Gastroesophageal sphincter (tissue), 4 donors: ENCODE measurements around the gene PILRB. TPM values are rescaled to one million over a fixed set of nuclear protein-coding genes. Genes with fewer than 3 reads are reported as not detected.
"Not testable (repeated sequence)": the region's sequence is repeated elsewhere in the genome, so short reads cannot be mapped to it uniquely, and the experiment has no call there.

Source experiments
- ATAC-seq: fragments of 150-250 bp; one replicate; pipeline ENCODE4 v1.9.1; 2016; ENCODE audit warnings: mild to moderate bottlenecking, moderate library complexity
- H3K27ac ChIP-seq, 4 donors: fragments of 200-600 bp; sonication (generic) in 3 of 4; 1 replicate in 3 of 4; 2 replicates in 1 of 4; pipeline ENCODE4 v1.5.1; 2016 to 2019
- H3K27me3 ChIP-seq: fragments of 200-600 bp; sonication (generic); one replicate; pipeline ENCODE4 v1.5.1; 2019
- H3K36me3 ChIP-seq, 2 donors: fragments of 200-600 bp; sonication (generic); one replicate each; pipeline ENCODE4 v1.5.1; 2019; ENCODE audit warnings: control low read depth in 1 of 2
- H3K4me1 ChIP-seq, 3 donors: fragments of 200-600 bp; sonication (generic); 1 replicate in 2 of 3; 2 replicates in 1 of 3; pipeline ENCODE4 v1.5.1; 2016 to 2019; ENCODE audit warnings: control low read depth in 2 of 3
- H3K4me3 ChIP-seq, 2 donors: fragments of 200-600 bp; sonication (generic); one replicate each; pipeline ENCODE4 v1.5.1; 2019; ENCODE audit warnings: mild to moderate bottlenecking in 1 of 2, moderate library complexity in 1 of 2
- H3K9me3 ChIP-seq, 3 donors: fragments of 200-600 bp; sonication (generic); one replicate each; pipeline ENCODE4 v1.5.1; 2017 to 2019; ENCODE audit warnings: control low read depth in 2 of 3
- CTCF ChIP-seq, 4 experiments: fragments of 200-600 bp in 2 of 4; fragments of 450-650 bp in 2 of 4; sonication (generic) in 1 of 4; IDR thresholded peaks; one replicate each; pipeline ENCODE4 v1.5.1; 2017 to 2019; ENCODE audit warnings: antibody characterized with exemption in 4 of 4, mild to moderate bottlenecking in 2 of 4, moderate library complexity in 2 of 4
- EP300 ChIP-seq: sonication (generic); formaldehyde crosslinking; IDR thresholded peaks from one replicate; pipeline ENCODE4 v1.6.1; 2017; ENCODE audit warnings: antibody characterized with exemption, mild to moderate bottlenecking
- POLR2A ChIP-seq, 2 donors: fragments of 450-650 bp; IDR thresholded peaks; one replicate each; pipeline ENCODE4 v1.6.1; 2017; ENCODE audit warnings: antibody characterized with exemption in 2 of 2, mild to moderate bottlenecking in 2 of 2, moderate library complexity in 1 of 2
- POLR2AphosphoS5 ChIP-seq: sonication (generic); formaldehyde crosslinking; IDR thresholded peaks from one replicate; pipeline ENCODE4 v1.6.1; 2017; ENCODE audit warnings: antibody characterized with exemption
- WGBS, 2 donors: methylation state at CpG; one replicate each; pipeline ENCODE4 v1.1.5; 2018; ENCODE audit warnings: low coverage in 1 of 2; 5-methylcytosine and 5-hydroxymethylcytosine counted together
- total RNA-seq, 4 donors: library from RNA; depleted of rRNA; stranded (reverse); fragments of >200 nt; gene quantifications; one replicate each; pipeline ENCODE4 v1.1.0, GENCODE V29; 2016

PILRB gene
- total RNA-seq, 4 donors from 2014 or later, result 11.8 to 61.8 (median 24.2) TPM

GRCh38 chr7:100348805-100349204 lies 9.1 kb upstream of the PILRB start:
- H3K4me1 ChIP-seq, result peaks cover 0 to 20% (median 0%) of the 10 kb centered on the region in 3 donors
- H3K36me3 ChIP-seq, result peaks cover 0 to 90% of the 10 kb centered on the region in 2 donors
- H3K9me3 ChIP-seq, result no peaks in the 10 kb centered on the region
- no peak overlapping the region for H3K4me3 ChIP-seq
- peak overlapping the region in 1 of 4 donors; percentile 36 for H3K27ac ChIP-seq
- no peaks in the 10 kb centered on the region for H3K27me3 ChIP-seq
- TF ChIP-seq CTCF (IDR thresholded peaks at IDR 0.05) (no peak), POLR2A (IDR thresholded peaks at IDR 0.05) (no peak), EP300 (no peak), POLR2AphosphoS5 (no peak)
- ATAC-seq, result no peak

GRCh38 chr7:100349757-100350156 lies 8.2 kb upstream of the PILRB start:
- WGBS, 2 donors, result 83 to 87% methylated on average over 2 to 3 of the region's 6 CpGs
- Histone ChIP-seq H3K27ac (no peak overlapping the region), H3K27me3 (no peaks in the 10 kb centered on the region), H3K4me1 (peaks cover 0 to 12% (median 0%) of the 10 kb centered on the region in 3 donors), H3K4me3 (no peak overlapping the region), H3K9me3 (no peaks in the 10 kb centered on the region), H3K36me3 (peaks cover 0 to 93% of the 10 kb centered on the region in 2 donors)
- no peak for TF ChIP-seq CTCF (IDR thresholded peaks at IDR 0.05)
- no peak for TF ChIP-seq EP300
- no peak for TF ChIP-seq POLR2A (IDR thresholded peaks at IDR 0.05)
- no peak for TF ChIP-seq POLR2AphosphoS5
- no peak for ATAC-seq

GRCh38 chr7:100351657-100352058 lies 6.3 kb upstream of the PILRB start:
- Histone ChIP-seq H3K27me3 (no peaks in the 10 kb centered on the region), H3K4me1 (peaks cover 0 to 8% (median 0%) of the 10 kb centered on the region in 3 donors), H3K9me3 (no peaks in the 10 kb centered on the region), H3K27ac (no peak overlapping the region), H3K36me3 (peaks cover 0 to 100% of the 10 kb centered on the region in 2 donors), H3K4me3 (no peak overlapping the region)
- no peak for TF ChIP-seq CTCF (IDR thresholded peaks at IDR 0.05)
- TF ChIP-seq EP300, result no peak
- TF ChIP-seq POLR2A (IDR thresholded peaks at IDR 0.05), result no peak
- no peak for TF ChIP-seq POLR2AphosphoS5
- ATAC-seq, result no peak
- 90% methylated on average over 2 of the region's 6 CpGs; no CpG with 5 or more reads in 1 of the 2 donors for WGBS, 2 donors

GRCh38 chr7:100352230-100352781 lies 5.6 kb upstream of the PILRB start:
- H3K4me1 ChIP-seq, ATAC-seq, H3K9me3 ChIP-seq, H3K27ac ChIP-seq, H3K4me3 ChIP-seq, H3K27me3 ChIP-seq: not testable (repeated sequence)
- WGBS, 2 donors, result 80% methylated on average over 1 of the region's 18 CpGs; no CpG with 5 or more reads in 1 of the 2 donors
- H3K36me3 ChIP-seq, result peaks cover 0 to 100% of the 10 kb centered on the region in 2 donors

- no peaks in the 10 kb centered on the region for H3K27me3 ChIP-seq
- no peak for ATAC-seq
- no peak overlapping the region for H3K27ac ChIP-seq
- 60 to 80% methylated on average over 1 to 5 of the region's 16 CpGs for WGBS, 2 donors
- TF ChIP-seq EP300 (no peak), POLR2AphosphoS5 (no peak), CTCF (IDR thresholded peaks at IDR 0.05) (no peak), POLR2A (IDR thresholded peaks at IDR 0.05) (no peak)
- peaks cover 0 to 100% of the 10 kb centered on the region in 2 donors for H3K36me3 ChIP-seq
- H3K4me1 ChIP-seq, result peaks cover 0 to 3% (median 0%) of the 10 kb centered on the region in 3 donors
- no peaks in the 10 kb centered on the region for H3K9me3 ChIP-seq
- H3K4me3 ChIP-seq, result no peak overlapping the region
These were observed 4.8 kb upstream of the PILRB start for GRCh38 chr7:100352984-100353684.
